OCI-LY7 (cell line): Measurements from ENCODE around the gene KHDC4. TPM values are rescaled to one million over a fixed set of nuclear protein-coding genes. Genes with fewer than 3 reads are reported as not detected.
A peak's percentile ranks its signal among the peaks of the same experiment; 100 is the strongest.

ENCODE experiments used
- BruUV-seq: library from RNA; stranded (reverse); fragments of 400-500 nt; replicated peaks from 2 replicates; lab custom pipeline; 2021; lab: Mats Ljungman, UMichigan
- CTCF ChIA-PET: fragments of 300-600 bp; sonication (Branson Sonifier 250); formaldehyde crosslinking; loops from one replicate; lab custom pipeline; 2022; ENCODE audit warnings: antibody characterized with exemption; ENCODE audit not compliant: unreplicated experiment; lab: Charles Lee
- POLR2A ChIA-PET: fragments of 300-600 bp; sonication (Branson Sonifier 250); formaldehyde crosslinking; loops from one replicate; lab custom pipeline; 2022; ENCODE audit warnings: antibody characterized with exemption; lab: Charles Lee
- DNase-seq: peaks from one replicate; pipeline ENCODE4 v3.0.0-alpha.2; 2015; ENCODE audit warnings: low spot score
- H2AFZ ChIP-seq: fragments of 200-600 bp; sonication (generic), shearing (Covaris generic); 2 replicates; pipeline ENCODE4 v1.6.1; 2014; ENCODE audit warnings: mild to moderate bottlenecking, antibody characterized with exemption, low read length, moderate library complexity
- H3K27ac ChIP-seq: fragments of 200-600 bp; sonication (generic); 2 replicates; pipeline ENCODE4 v1.5.1; 2014; ENCODE audit warnings: mixed run types, low read depth, mild to moderate bottlenecking, moderate library complexity, low read length, inconsistent platforms; ENCODE audit not compliant: poor library complexity, severe bottlenecking
- H3K36me3 ChIP-seq: fragments of 200-600 bp; sonication (generic); 2 replicates; pipeline ENCODE4 v1.6.1; 2014; ENCODE audit warnings: mild to moderate bottlenecking, antibody characterized with exemption, low read length, moderate library complexity, mixed read lengths; ENCODE audit not compliant: insufficient read depth
- H3K4me1 ChIP-seq: fragments of 200-600 bp; sonication (generic); 2 replicates; pipeline ENCODE4 v1.5.1; 2014; ENCODE audit warnings: mild to moderate bottlenecking, low read length; ENCODE audit not compliant: insufficient read depth, poor library complexity, severe bottlenecking
- H3K4me2 ChIP-seq: fragments of 200-600 bp; sonication (generic); 2 replicates; pipeline ENCODE4 v1.6.1; 2014; ENCODE audit warnings: mild to moderate bottlenecking, low read length
- H3K4me3 ChIP-seq: fragments of 200-600 bp; sonication (generic); 2 replicates; pipeline ENCODE4 v1.5.1; 2014; ENCODE audit warnings: mild to moderate bottlenecking, low read depth, low read length; ENCODE audit not compliant: poor library complexity, severe bottlenecking
- H3K79me2 ChIP-seq: fragments of 200-600 bp; sonication (generic); 2 replicates; pipeline ENCODE4 v1.6.1; 2016; ENCODE audit warnings: low read depth, mild to moderate bottlenecking, low read length, moderate library complexity, mixed read lengths; ENCODE audit not compliant: insufficient read depth
- H3K9me2 ChIP-seq: fragments of 200-600 bp; sonication (generic); 2 replicates; pipeline ENCODE4 v1.6.1; 2016; ENCODE audit warnings: mild to moderate bottlenecking, low read length, mixed read lengths; ENCODE audit not compliant: insufficient read depth
- H3K9me3 ChIP-seq: fragments of 200-600 bp; sonication (generic); 2 replicates; pipeline ENCODE4 v1.6.1; 2014; ENCODE audit warnings: mild to moderate bottlenecking, mixed run types, low read length, mixed read lengths
- H4K20me1 ChIP-seq: fragments of 200-600 bp; sonication (generic); 2 replicates; pipeline ENCODE4 v1.6.1; 2014; ENCODE audit warnings: mild to moderate bottlenecking, antibody characterized with exemption, low read length, moderate library complexity, mixed read lengths; ENCODE audit not compliant: insufficient read depth
- EZH2phosphoT487 ChIP-seq: fragments of 200-600 bp; sonication (generic); IDR thresholded peaks from 2 replicates; pipeline ENCODE4 v1.6.1; 2018; ENCODE audit warnings: low read depth, borderline replicate concordance, mild to moderate bottlenecking, mixed run types, antibody characterized with exemption, low read length, moderate library complexity, mixed read lengths
- intact Hi-C: fragments of 100-400 bp; cut with micrococcal nuclease; formaldehyde crosslinking; loops from one replicate; pipeline ENCODE4 v1.10.0; 2022; ENCODE audit not compliant: unreplicated experiment
- total RNA-seq, 2 experiments: library from RNA; depleted of rRNA in 1 of 2; stranded (reverse); fragments of >200 nt in 1 of 2; shearing (Covaris generic) in 1 of 2; gene quantifications; 2 replicates each; pipeline ENCODE4 v1.2.3, GENCODE V29; 2014 to 2022
- TF ChIP-seq, protein P1 (sequence below): fragments of 200-600 bp; sonication (generic); conservative IDR thresholded peaks from 2 replicates; pipeline ENCODE4 v1.5.1; 2014; ENCODE audit warnings: mild to moderate bottlenecking, antibody characterized with exemption, low read length, moderate library complexity, mixed read lengths

Gene KHDC4
- total RNA-seq, 2 experiments from 2014 or later: 88.9 to 121 TPM

GRCh38 chr1:155970531-155971167 is 36.4 kb upstream of the KHDC4 start:
- no peaks in the 10 kb centered on the region for H3K9me3 ChIP-seq
- peak overlapping the region; percentile 47 for H3K4me2 ChIP-seq
- peaks cover 38% of the 10 kb centered on the region for H4K20me1 ChIP-seq
- peak overlapping the region; percentile 25 for H3K4me3 ChIP-seq
- no peaks in the 10 kb centered on the region for H3K9me2 ChIP-seq
- intact Hi-C loops: no loop called here
- H2AFZ ChIP-seq: no peak overlapping the region
- no TSS peak for BruUV-seq
- H3K36me3 ChIP-seq: peaks cover 89% of the 10 kb centered on the region
- peaks cover 83% of the 10 kb centered on the region for H3K79me2 ChIP-seq
- CTCF ChIA-PET: interaction anchor here (0.9 kb wide), 1 partner anchor 12 kb away, joined by 4 read pairs; no protein-coding TSS in a partner anchor
- peak overlapping the region; percentile 57 for H3K27ac ChIP-seq
- DNase-seq: peak; percentile 67
- TF ChIP-seq, protein P1, sequence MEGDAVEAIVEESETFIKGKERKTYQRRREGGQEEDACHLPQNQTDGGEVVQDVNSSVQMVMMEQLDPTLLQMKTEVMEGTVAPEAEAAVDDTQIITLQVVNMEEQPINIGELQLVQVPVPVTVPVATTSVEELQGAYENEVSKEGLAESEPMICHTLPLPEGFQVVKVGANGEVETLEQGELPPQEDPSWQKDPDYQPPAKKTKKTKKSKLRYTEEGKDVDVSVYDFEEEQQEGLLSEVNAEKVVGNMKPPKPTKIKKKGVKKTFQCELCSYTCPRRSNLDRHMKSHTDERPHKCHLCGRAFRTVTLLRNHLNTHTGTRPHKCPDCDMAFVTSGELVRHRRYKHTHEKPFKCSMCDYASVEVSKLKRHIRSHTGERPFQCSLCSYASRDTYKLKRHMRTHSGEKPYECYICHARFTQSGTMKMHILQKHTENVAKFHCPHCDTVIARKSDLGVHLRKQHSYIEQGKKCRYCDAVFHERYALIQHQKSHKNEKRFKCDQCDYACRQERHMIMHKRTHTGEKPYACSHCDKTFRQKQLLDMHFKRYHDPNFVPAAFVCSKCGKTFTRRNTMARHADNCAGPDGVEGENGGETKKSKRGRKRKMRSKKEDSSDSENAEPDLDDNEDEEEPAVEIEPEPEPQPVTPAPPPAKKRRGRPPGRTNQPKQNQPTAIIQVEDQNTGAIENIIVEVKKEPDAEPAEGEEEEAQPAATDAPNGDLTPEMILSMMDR: no peak
- TF ChIP-seq EZH2phosphoT487: no peak
- POLR2A ChIA-PET: interaction anchor here (0.6 to 1.2 kb wide), 2 partner anchors 26 to 86 kb away, joined by 3 to 5 read pairs; no protein-coding TSS in a partner anchor
- peaks cover 64% of the 10 kb centered on the region for H3K4me1 ChIP-seq

DNA sequence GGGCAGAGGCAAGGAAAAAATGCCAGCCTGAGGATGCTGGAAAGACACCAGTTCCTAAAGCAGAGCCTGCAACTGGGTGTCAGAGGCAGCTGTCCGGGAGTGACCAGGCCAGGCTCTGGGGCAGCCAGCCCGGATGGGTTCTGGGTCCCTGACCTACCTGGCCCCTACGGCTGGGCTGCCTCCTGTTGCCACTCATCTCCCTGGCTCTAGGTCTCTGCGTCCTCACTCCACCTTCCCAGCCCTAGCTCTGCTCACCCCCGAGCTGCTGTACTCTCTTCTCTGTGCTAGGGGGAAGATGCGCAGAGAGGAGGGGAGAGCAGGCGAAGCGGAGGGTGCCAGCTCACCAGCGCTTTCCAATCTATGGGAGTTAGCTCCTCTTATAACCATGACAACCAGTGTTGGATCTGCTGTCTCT is 35.2 kb upstream of the KHDC4 start:
- Histone ChIP-seq H2AFZ (no peak overlapping the region), H3K4me2 (no peak overlapping the region; the same call in 1 of the 2 replicates), H3K27ac (no peak overlapping the region), H3K79me2 (peaks cover 70% of the 10 kb centered on the region), H3K9me3 (no peaks in the 10 kb centered on the region), H3K4me1 (peaks cover 51% of the 10 kb centered on the region), H3K9me2 (no peaks in the 10 kb centered on the region), H3K4me3 (no peak overlapping the region), H4K20me1 (peaks cover 25% of the 10 kb centered on the region), H3K36me3 (peaks cover 89% of the 10 kb centered on the region)
- TF ChIP-seq, protein P1: no peak
- no peak for TF ChIP-seq EZH2phosphoT487
- ChIA-PET CTCF (no interaction called here), POLR2A (interaction anchor here (1.2 kb wide), 1 partner anchor 25 kb away, joined by 3 read pairs; no protein-coding TSS in a partner anchor)
- BruUV-seq: no TSS peak
- no peak for DNase-seq
- intact Hi-C loops: no loop called here

GRCh38 chr1:155968670-155969069 is 34.5 kb upstream of the KHDC4 start:
- no TSS peak for BruUV-seq
- H3K36me3 ChIP-seq: peaks cover 85% of the 10 kb centered on the region

More at GRCh38 chr1:155968670-155969069, 34.5 kb upstream of the KHDC4 start:
- ChIA-PET POLR2A (interaction anchor here (0.6 kb wide), 1 partner anchor 22 kb away, joined by 4 read pairs; no protein-coding TSS in a partner anchor), CTCF (interaction anchor here (0.9 kb wide), 1 partner anchor 8 kb away, joined by 4 read pairs; no protein-coding TSS in a partner anchor)
- peaks cover 63% of the 10 kb centered on the region for H3K79me2 ChIP-seq
- H3K9me3 ChIP-seq: no peaks in the 10 kb centered on the region
- intact Hi-C loops: no loop called here
- H3K9me2 ChIP-seq: no peaks in the 10 kb centered on the region
- no peak overlapping the region for H3K27ac ChIP-seq
- DNase-seq: no peak
- peaks cover 22% of the 10 kb centered on the region for H4K20me1 ChIP-seq
- H3K4me2 ChIP-seq: no peak overlapping the region
- no peak overlapping the region for H2AFZ ChIP-seq
- TF ChIP-seq EZH2phosphoT487: no peak
- H3K4me3 ChIP-seq: no peak overlapping the region
- peaks cover 44% of the 10 kb centered on the region for H3K4me1 ChIP-seq
